ENCODE results near the gene NRP2. TPM values are rescaled to one million over a fixed set of nuclear protein-coding genes. Genes with fewer than 3 reads are reported as not detected.

NRP2 gene
- total RNA-seq, 2 experiments from 2014 or later: 0.35 to 2.6 TPM

DNA sequence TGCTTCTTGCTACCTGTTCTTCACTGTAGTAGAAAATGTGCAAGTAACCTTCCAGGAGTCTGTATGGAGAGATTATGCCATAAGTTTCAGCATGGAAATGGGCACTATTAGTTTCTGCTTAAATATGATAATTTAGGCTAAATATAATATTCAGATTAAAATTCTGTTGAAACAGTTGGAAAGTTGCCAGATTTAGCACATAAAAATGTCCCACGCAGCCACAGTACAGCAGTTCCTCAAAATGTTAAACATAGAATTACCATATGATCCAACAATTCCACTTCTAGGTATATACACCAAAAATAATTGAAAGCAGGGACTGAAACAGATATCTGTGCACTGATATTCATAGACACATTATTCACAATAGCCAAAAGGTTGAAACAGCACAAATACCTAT, 121.2 kb downstream of the NRP2 start:
- TF ChIP-seq, protein P1, sequence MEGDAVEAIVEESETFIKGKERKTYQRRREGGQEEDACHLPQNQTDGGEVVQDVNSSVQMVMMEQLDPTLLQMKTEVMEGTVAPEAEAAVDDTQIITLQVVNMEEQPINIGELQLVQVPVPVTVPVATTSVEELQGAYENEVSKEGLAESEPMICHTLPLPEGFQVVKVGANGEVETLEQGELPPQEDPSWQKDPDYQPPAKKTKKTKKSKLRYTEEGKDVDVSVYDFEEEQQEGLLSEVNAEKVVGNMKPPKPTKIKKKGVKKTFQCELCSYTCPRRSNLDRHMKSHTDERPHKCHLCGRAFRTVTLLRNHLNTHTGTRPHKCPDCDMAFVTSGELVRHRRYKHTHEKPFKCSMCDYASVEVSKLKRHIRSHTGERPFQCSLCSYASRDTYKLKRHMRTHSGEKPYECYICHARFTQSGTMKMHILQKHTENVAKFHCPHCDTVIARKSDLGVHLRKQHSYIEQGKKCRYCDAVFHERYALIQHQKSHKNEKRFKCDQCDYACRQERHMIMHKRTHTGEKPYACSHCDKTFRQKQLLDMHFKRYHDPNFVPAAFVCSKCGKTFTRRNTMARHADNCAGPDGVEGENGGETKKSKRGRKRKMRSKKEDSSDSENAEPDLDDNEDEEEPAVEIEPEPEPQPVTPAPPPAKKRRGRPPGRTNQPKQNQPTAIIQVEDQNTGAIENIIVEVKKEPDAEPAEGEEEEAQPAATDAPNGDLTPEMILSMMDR (conservative IDR thresholded peaks at IDR 0.05; ENCODE audit: low read length): no peak
- TF ChIP-seq EZH2phosphoT487 (IDR thresholded peaks at IDR 0.05; ENCODE audit: borderline replicate concordance, low read depth, low read length): no peak
- intact Hi-C loops (cut with micrococcal nuclease; ENCODE audit: unreplicated experiment): no loop called here
- Histone ChIP-seq H3K36me3 (ENCODE audit: insufficient read depth, low read length) (no peaks in the 10 kb centered on the region), H3K9me3 (ENCODE audit: low read length) (no peaks in the 10 kb centered on the region), H3K4me3 (ENCODE audit: low read depth, low read length, poor library complexity, severe bottlenecking) (no peak overlapping the region), H4K20me1 (ENCODE audit: insufficient read depth, low read length) (no peaks in the 10 kb centered on the region), H3K4me2 (ENCODE audit: low read length) (no peak overlapping the region), H2AFZ (ENCODE audit: low read length) (no peak overlapping the region), H3K9me2 (ENCODE audit: insufficient read depth, low read length) (no peaks in the 10 kb centered on the region), H3K27ac (ENCODE audit: low read depth, low read length, poor library complexity, severe bottlenecking) (no peak overlapping the region), H3K79me2 (ENCODE audit: insufficient read depth, low read depth, low read length) (no peaks in the 10 kb centered on the region), H3K4me1 (ENCODE audit: insufficient read depth, low read length, poor library complexity, severe bottlenecking) (no peaks in the 10 kb centered on the region)
- POLR2A ChIA-PET: no interaction called here
- CTCF ChIA-PET (ENCODE audit: unreplicated experiment): no interaction called here
- no TSS peak for BruUV-seq (replicated peaks)
- no peak for DNase-seq (ENCODE audit: low spot score)

DNA sequence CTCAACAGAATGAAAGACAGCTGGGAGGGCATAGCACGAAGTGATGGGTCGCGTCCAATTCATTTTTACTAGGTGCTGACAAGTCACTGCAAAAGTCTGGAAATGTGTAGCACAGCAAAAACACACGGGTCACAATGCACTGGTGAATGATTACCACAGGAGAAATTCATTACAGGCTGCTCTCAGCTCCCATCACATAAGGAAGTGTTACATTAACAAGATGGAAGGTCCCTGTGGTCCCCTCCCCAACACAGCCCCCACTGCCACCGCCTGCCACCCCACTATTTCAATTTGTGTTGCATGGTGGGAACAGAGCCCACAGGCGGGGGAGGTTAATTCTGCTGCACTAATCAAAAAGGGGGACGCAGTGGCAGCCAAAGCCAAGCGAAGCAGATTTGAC, 122.8 kb downstream of the NRP2 start:
- Histone ChIP-seq H3K79me2 (ENCODE audit: insufficient read depth, low read depth, low read length) (no peaks in the 10 kb centered on the region), H3K9me2 (ENCODE audit: insufficient read depth, low read length) (no peaks in the 10 kb centered on the region), H3K36me3 (ENCODE audit: insufficient read depth, low read length) (no peaks in the 10 kb centered on the region), H2AFZ (ENCODE audit: low read length) (no peak overlapping the region), H3K4me1 (ENCODE audit: insufficient read depth, low read length, poor library complexity, severe bottlenecking) (no peaks in the 10 kb centered on the region), H3K9me3 (ENCODE audit: low read length) (no peaks in the 10 kb centered on the region), H4K20me1 (ENCODE audit: insufficient read depth, low read length) (no peaks in the 10 kb centered on the region), H3K4me3 (ENCODE audit: low read depth, low read length, poor library complexity, severe bottlenecking) (no peak overlapping the region), H3K27ac (ENCODE audit: low read depth, low read length, poor library complexity, severe bottlenecking) (no peak overlapping the region), H3K4me2 (ENCODE audit: low read length) (no peak overlapping the region)
- TF ChIP-seq, protein P1 (conservative IDR thresholded peaks at IDR 0.05; ENCODE audit: low read length): no peak
- no peak for TF ChIP-seq EZH2phosphoT487 (IDR thresholded peaks at IDR 0.05; ENCODE audit: borderline replicate concordance, low read depth, low read length)
- intact Hi-C loops (cut with micrococcal nuclease; ENCODE audit: unreplicated experiment): no loop called here
- CTCF ChIA-PET (ENCODE audit: unreplicated experiment): no interaction called here
- no peak for DNase-seq (ENCODE audit: low spot score)
- POLR2A ChIA-PET: no interaction called here
- no TSS peak for BruUV-seq (replicated peaks)

DNA sequence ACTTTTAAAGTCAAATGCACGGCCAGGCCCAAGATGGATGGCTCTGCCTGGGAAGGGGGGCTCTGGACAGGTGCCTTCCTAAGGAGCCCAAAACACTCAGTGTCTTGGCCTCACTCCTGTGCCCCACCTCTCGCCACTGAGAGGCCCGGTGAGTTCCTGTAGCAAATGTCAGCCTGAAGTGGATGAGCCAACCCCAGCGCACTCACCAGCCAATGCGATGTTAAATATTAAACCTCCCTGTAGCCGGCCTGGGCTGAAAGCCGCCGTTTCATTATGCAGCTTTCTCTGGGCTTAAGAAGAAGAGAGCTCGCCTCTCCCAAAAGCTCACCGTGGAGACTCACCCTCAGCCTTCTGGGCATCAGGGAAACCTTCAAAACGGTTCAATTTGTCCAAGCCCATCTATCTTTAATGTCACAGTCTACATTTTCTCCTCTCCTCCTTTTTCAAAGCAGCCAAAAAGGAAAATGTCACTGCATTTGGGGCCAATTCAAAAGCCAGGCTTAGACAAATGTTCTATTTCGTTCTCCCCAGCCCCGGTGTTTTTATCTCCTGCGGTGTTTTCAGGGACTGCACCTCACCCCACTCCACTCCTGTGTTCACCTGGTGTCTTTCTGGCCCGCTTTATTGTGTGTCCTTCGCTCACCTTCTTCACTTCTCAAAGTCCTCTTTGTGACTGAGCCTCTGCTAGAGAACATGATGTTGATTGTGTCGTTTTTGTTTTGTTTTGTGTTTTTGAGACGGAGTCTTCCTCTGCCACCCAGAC, 124.0 kb downstream of the NRP2 start:
- no peaks in the 10 kb centered on the region for H3K4me1 ChIP-seq (ENCODE audit: insufficient read depth, low read length, poor library complexity, severe bottlenecking)
- DNase-seq (ENCODE audit: low spot score): no peak
- no peak overlapping the region for H3K4me3 ChIP-seq (ENCODE audit: low read depth, low read length, poor library complexity, severe bottlenecking)
- TF ChIP-seq EZH2phosphoT487 (IDR thresholded peaks at IDR 0.05; ENCODE audit: borderline replicate concordance, low read depth, low read length): no peak
- TF ChIP-seq, protein P1 (conservative IDR thresholded peaks at IDR 0.05; ENCODE audit: low read length): no peak
- H2AFZ ChIP-seq (ENCODE audit: low read length): no peak overlapping the region
- ChIA-PET CTCF (ENCODE audit: unreplicated experiment) (no interaction called here), POLR2A (no interaction called here)
- no peaks in the 10 kb centered on the region for H3K9me3 ChIP-seq (ENCODE audit: low read length)
- intact Hi-C loops (cut with micrococcal nuclease; ENCODE audit: unreplicated experiment): no loop called here
- H3K9me2 ChIP-seq (ENCODE audit: insufficient read depth, low read length): no peaks in the 10 kb centered on the region
- no peaks in the 10 kb centered on the region for H3K79me2 ChIP-seq (ENCODE audit: insufficient read depth, low read depth, low read length)
- BruUV-seq (replicated peaks): no TSS peak
- no peaks in the 10 kb centered on the region for H3K36me3 ChIP-seq (ENCODE audit: insufficient read depth, low read length)
- H3K27ac ChIP-seq (ENCODE audit: low read depth, low read length, poor library complexity, severe bottlenecking): no peak overlapping the region
- no peaks in the 10 kb centered on the region for H4K20me1 ChIP-seq (ENCODE audit: insufficient read depth, low read length)
- no peak overlapping the region for H3K4me2 ChIP-seq (ENCODE audit: low read length)
